Measurements from ENCODE around the gene GPC1.

Gene GPC1

DNA sequence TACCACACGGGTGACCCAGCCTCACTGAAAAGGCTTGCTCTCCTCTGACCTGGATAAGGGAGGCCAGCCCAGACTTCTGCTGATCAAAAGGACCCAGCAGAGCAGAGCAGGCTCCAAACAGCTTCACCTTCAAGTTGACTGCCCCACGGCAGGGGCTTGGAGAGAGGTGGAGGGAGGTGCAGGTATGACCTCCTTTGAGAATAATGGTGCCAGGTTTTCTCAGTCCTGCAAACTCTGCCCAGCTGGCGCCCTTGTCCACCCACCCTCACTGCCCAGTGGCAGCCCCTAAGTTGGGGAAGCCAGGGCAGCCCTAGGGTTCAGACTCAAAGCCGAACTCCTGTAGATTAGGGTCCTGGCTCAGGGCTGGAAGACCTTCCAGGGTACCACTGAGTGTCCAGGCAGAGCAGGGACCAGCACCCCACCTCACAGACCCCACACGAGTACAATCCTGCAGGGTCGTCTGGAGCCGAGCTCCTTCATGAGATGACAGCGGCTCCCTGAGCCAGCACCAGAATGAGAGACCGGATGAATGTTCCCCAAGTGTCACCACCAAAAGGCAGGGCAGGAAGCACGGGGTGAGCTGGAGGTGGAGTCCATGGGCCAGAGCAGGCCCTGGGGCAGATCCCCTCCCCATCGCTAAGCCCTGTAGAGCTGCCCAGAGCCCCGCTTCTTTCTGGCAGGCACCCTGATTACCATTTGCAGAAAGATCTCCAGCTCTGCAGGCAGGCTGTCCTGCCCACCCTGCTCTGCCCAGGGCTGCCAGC, 3.6 kb upstream of the GPC1 start:
- DNase-seq, result peak; percentile 1

DNA sequence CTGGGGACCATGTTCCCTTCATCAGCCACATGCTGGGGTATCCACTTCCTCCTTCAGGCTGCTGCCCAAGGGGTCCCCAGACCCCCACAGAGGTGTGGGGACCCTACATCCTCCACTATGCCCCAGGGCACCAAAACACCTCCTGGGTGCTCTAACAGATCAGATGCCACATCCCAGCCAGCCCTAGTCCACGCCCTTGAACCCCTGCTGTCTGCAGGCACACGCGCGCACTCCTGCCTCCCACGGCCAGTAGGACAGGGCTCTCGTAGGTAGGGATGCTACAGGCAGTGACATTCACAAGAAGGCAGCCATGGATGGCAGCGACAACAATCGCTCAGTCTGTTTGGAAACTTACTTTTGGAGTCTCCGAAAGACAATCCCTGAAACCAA, 3.0 kb upstream of the GPC1 start:
- no peak for DNase-seq

DNA sequence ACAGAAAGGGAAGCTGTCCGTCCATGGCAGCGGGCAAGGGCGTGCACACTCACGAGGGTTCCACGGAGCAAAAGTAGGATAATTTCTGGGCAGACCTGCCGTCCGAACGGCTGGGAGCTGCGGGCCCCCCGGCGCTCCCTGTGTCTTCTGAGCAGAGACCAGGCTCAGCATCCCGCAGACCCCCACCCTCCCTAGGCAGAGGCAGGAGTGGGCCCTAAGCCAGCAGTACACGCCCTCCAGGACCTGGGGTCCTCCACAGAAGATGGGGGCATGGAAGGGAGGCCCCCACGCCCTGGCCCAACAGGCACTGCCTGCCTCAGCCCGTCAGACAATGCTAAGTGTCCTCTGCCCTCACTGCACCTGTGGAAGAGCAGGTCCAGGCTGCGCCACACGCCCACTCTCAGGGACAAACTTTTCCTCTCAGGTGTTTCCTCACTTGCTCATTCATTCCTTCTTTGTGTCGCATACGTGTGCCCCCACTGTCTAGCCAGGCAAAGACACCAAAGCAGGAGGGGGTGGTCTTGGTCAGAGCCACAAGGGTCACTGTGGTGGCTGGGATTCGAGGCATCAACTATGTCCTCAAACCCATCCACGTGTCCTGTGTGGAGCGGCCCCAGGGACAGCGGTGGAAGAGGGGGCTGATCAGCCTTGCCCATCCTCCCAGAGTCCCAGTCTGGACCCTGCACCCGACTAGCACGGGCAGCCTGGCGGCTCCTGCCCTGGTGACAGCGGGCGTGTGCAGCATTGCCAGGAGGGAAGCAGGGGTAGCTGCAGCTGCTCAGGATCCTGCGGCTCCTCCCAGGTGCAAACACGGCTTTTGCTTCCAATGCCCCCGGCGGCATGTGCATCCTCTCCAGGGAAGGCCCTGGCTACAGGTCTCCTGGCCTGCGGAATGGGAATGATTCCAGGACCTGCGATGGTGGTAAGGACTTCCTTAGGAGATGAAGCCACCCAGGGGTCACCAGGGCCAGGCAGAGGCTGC, 2.4 kb upstream of the GPC1 start:
- no peak for DNase-seq

DNA sequence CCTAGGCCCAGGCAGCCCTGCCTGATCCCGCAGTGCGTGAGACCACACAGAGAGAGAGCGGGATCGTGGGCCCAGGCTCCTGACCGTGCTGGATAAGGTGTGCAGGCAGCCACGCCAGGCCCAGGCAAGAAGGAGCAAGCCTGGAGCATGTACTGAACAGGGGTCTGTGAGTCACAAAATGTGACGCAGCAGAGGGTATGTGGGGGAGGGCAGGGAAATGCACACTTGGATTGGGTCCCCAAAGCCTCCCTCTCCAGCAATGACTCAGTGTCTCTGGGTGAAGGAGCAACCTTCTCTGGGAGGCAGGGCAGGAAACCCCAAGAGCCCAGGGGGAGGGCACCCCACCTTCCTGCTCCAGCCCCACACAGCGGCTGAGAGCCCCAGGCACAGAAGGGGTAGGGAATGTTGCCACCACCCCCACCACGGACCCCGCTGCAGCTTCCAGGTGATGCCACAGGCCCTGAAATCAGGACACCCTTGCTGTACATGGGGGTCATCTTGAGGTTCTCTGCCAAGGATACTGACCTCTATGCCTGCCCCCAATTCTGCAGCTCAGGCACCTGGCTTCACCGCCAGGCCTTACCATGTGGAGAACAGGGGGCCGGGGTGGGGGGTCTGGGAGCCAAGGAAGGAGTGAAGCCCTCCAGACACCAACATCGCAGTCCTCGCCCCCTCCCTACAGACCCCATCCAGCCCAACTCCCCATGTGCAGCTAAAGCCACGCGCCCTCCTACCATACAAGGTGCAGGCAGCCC, 1.3 kb upstream of the GPC1 start:
- DNase-seq, result no peak

DNA sequence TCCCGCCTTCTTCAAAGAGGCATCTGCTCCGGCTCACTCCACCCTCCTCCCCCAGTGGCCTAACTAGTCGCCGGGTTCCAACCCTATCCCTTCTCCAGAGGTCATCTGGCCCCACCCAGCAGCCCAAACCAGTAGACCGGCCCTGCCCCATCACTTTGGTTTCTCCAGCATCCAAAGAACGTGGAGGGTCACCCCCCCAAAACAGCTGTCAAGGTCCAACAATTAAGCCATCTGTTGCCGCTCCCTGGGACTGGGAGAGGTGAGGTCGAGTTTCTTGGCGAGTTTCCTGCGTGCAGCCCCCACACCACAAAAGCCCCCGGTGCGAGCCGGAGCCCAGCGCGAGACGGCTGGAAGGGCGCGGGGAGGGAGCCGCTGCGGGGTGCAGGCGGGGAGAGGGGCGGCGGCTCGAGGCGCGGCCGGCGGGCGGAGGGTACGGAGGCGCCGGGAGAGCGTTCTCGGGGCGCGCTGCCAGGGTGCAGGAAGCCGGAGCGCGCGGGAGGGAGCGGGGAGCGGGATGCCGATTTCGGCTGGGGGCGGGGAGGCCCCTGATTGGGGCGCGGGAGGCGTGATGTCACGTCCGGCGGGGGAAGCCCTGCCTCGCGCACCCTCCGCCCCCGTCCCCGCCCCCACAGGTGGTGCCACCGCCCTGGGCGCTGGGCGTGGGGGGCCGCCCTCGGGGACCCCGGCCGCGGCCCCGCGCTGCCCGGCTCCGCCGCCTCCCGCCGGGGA, 571 bp upstream of the GPC1 start:
- DNase-seq, result peak; percentile 80

DNA sequence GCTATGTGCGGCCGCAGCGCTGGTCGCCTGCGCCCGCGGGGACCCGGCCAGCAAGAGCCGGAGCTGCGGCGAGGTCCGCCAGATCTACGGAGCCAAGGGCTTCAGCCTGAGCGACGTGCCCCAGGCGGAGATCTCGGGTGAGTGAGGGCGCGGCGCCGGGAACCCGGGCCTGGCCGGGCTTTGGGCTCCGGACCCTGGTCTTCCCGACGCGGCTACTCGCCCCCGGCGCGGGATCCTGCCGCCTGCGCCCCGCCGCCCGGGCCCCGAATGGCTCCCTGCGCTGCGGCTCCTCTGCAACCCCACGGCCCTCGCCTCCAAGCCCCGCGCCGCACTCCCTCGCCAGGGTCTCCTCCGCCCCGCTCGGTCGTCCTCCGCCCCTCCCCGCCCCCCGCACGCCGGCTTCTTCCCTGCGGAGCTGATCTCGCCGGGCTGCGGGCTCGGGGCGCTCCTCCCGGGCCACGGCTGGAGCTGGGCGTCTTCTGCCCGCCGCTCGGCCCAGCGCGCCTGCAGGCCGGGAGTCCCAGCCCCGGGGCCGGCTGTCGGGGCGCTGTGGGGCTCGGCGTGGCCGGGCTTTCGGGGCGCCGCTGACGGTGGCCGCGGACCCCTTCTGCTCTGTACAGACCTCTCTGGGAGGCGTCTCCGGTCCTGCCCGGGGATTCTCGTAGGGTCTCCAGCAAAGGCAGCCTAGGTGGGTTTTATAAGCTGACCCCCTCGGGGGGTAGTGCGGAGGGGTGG, 652 bp downstream of the GPC1 start:
- DNase-seq, result no peak

DNA sequence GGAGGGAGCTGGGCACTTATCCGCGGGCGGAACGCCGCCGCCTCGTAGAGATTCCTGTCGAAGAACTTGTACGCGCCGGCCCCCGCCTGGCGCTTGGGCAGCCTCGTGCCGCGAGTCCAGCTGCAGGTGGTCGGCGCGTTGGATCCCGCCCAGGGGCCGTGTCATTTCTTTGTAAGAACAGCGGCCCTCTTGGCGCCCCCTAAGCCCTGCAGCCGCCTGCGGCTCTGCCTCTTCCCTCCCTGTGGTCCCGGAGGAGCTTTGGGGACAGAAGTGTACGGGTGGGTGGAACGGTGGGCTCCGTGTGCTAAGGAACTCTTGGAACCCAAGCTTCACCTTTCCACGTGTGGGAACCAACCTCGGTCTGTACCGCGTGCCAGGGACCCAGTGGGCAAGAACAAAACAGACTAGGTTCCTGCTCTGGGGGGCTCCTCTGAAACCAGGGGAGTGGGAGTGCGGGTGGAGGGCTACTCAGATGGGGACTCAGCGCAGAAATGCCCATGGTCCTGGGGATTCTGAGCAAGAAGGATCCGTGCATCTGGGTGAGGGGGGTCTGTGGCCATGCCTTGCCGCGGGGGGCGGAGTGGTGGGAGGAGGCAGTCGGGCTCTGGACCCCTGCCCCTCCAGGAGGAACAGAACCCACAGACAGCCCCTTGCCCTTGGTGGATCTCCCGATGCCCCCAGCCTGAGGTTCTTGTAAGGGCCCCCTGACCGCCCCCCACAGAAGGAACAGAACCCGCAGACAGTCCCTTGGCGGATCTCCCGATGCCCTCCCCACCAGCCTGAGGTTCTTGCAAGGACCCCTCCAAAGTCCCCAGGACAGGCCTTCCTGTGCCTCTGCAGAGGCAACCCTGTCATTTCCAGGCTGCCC, 1.5 kb downstream of the GPC1 start:
- DNase-seq, result no peak

DNA sequence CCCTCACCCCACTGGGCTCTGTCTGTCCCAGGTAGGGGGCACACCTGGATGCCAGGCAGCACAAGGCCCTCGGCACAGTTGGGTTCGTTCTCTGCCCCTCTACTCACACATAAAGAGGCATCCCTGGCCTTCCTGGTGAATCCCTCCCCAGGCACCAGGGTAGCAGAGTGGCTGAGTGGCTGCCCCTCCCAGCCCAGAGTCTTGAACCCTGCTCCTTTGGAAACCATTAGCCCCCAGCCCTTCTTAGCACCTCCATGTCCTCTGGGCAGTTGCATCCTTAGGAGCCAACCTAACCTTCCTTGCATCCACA, 2.0 kb downstream of the GPC1 start:
- no peak for DNase-seq

DNA sequence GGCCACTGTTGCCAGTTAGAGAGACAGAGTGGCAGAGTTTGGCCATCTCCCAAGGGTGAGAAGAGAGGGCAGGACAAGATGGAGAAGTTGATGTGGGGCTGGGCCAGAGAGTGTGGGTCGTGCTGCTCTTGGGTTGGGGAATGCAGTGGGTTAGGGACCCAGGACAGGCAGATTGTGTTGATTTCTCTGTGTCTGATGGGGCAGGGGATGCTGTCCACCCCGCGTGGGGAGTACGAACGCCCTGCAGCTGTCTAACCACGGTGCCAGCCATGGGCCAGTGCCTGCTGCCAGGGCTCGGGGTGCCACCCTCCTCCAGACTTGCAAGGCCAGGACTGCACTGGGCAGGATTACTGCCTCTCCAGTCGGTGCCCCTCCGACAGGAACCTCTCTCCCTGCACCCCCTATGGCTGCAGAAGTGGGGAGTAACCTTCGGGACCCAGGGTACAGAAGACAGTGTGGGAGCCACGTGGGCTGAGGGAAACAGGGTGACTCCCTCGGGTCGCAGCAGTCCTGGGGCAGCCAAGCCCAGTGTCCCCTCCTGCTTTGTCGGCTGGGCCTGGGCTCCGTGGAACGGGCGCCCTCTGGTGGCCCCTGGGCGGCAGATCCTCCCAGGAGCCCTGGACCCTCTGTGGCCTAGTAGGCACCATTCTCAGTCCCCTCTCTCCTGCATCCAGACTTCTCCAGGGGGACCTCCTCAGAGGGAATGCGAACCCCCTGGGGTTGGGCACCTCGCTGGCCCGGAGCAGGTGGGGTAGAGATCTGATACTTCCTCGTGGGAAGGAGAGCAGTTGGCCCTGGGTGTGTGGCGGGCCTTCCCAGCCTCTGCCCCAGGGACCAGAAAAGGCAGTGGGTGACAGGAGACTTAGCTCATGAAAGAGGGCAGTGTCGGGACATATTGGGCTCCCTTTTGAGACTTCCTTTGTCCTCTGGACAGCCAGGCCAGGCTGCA, 2.7 kb downstream of the GPC1 start:
- peak; percentile 53 for DNase-seq

DNA sequence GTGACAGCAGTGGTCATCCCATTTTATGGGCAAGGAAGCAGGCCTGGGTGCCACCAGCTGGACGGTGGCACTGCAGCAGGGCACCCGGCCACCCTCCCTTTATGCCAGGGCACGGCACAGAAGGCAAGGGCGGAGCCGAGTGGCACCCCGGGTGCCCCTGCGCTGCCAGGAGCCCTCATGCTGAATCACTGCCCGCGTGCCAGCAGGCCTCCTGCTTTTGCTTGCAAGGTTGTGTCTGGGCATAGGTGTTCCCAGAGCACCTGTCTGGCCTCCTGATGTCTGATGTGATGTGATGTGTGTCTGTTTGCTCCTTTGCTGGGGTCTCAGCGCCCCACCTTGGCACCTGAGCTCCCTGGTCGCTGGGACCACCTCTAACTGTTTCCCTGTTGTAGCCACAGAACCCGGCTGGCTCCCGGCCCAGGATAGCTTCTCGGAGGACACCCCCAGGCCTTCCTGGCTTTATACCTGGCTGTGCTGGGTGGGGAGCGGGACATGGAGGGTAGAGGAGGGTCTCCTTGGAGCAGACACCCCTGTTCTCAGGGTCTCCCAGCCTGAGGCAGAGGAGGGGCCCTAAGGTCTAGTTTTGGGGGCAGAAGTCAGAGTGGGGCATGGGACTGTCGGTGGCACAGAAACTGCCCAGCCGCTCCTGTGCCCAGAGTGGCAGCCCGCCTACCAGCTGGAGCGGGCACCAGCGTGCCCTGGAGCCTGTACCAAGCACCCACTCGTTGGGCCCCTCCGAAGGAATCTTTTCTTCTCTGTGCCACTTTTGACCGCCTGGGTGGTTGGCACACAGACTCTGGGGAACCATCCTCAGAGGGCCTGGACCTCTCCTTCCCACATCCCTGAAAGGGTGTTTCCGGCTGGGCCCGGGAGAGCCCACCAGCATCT, 3.6 kb downstream of the GPC1 start:
- DNase-seq, result no peak

DNA sequence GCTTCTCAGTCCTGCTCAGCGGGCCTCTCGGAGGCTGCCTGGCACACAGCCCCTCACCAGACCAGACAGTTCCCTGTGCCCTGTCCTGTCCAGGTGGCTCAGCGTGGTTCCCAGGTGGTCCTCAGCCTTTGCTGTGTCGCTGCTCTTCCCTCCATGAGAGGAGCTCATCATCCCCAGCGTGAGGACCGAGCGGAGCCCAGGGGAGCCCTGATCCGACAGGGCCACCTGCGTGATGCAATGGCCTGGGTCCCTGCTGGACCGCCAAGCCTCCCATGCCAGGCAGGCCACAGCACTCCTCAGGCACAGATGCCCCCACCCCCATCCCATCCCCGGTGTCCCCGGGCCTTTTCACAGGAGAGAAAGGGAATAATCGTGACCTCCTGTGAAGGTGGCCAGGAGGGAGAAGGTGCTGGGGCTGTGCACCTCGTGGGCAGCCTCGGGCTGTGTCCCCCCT, 4.3 kb downstream of the GPC1 start:
- no peak for DNase-seq

DNA sequence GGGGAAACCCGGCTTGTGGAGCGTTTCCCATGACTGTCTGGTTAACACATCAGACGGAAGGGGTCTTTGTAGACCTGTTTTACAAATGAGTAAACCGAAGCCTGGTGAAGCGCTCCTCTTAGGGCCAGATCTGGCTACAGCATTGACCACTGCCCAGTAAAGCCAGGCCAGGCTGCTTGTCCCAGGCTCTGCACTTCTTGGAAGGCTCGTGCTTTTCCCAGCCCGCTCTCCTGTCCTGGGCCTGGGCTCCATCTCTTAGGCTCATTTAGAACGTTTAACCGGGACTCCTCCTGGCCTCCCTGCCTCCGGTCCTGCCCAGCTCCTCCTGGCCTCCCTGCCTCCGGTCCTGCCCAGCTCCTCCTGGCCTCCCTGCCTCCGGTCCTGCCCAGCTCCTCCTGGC, 4.8 kb downstream of the GPC1 start:
- DNase-seq, result no peak

DNA sequence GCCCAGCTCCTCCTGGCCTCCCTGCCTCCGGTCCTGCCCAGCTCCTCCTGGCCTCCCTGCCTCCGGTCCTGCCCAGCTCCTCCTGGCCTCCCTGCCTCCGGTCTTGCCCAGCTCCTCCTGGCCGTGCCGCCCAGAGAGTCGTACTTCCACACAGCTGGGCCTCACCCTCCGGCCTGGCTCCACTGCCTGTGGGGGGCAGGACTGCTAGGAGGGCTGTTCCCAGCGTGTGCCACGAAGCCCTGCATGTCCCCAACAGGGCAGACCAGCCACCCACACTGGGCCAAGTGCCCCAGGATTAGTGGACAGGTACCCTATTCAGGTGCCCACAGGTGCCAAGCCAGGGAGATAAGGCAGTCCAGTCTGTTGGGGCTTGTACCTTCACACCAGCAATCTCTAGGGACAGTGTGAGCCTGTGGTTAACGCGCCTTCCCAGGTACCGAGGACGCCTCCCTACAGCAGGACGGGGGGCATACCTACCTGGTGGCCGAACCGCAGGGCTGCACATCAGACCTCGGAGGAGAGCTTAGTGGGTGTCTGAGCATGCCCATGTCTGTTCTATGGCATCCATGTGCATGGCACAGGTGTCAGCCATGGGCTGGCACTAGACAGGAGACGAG, 5.3 kb downstream of the GPC1 start:
- no peak for DNase-seq

DNA sequence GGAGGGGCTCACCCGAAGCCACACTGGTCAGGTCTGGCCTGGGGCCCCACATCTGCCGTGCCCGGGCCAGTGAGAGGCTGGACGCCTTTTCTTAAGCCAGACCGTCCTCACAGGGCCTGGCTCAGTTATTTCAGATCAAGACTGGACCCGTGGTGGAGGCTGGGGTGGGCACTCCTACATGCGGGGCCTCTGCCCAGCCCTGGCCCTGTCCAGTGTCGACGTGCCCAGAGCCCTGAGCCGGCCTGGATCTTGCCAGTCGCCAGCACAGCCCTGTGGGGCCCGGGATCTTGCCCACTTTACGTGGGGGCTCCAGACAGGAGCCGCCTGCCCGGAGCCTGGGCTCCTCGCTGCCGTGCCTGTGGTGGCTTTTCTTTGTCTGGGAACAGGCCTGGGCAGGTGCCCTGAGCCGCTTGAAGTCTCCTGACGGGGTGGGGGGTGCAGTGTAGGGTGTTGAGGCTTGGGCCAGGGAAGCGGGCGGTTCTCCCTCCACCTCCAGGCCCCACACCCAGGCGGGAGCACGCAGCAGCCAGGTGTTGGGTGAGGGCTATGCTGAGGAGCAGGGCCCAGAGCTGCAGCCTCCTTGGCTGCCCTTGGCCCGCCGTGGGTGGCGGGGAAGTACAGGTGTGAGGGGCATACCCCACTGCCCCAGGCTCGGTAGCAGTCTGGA, 6.0 kb downstream of the GPC1 start:
- DNase-seq, result no peak

DNA sequence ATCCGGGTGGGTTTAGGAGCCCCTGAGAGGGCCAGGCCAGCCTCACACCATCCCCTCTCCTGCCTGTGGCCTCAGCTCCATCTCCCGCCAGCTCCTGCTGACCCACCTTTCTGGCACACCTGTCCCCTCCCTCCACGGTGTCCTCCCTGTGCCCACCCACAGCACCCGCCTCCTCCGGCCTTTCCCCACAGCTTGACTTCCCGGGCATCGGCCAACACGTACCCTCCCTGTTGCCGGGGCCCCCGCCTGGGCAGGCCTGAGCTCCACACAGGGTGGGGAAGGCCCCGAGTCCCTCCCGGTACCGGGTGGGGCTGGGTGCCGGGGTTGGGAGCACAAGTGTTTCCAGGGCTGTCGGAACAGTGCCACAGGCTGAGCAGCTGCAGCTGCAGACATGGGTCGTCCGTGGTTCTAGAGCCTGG, 6.5 kb downstream of the GPC1 start:
- DNase-seq, result no peak

DNA sequence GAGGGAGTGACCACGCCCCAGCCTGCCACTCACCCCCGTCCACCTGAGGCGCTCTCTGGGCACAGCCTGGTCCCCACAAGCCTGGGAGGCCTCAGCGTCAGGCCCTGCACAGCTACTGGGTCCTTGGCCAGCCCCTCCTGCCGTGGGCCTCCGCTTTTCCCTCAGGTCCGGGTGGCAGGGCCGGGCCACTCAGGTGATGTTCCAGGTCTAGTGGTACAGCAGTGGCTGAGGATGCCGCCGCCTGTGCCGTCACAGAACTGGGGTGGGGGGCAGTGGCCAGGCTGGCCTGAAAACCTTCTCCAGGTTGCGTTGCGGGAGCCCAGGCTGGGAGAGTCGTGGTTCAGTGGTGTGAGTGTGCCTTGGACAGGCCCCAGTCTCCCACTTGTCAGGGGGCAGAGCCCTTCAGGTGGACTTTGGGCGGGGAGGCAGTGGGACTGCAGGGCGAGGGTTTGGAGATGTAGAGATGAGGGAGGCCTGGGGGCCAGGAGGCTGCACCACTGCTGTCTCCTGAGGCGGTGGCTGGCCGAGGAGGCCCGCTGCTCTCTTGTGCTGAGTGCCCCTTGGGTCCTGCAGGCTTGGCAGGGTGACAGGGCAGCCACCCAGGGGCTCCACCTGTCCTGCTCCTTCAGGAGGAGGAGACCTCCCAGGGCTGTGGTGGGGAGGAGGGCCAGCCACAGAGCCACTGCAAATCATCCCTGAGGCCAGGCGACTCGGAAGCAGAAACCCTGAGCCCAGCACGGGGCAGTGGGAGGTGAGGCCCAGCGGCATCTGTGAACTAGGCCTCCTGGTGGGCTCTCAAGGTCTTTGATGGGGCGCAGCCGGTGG, 7.6 kb downstream of the GPC1 start:
- DNase-seq, result no peak

DNA sequence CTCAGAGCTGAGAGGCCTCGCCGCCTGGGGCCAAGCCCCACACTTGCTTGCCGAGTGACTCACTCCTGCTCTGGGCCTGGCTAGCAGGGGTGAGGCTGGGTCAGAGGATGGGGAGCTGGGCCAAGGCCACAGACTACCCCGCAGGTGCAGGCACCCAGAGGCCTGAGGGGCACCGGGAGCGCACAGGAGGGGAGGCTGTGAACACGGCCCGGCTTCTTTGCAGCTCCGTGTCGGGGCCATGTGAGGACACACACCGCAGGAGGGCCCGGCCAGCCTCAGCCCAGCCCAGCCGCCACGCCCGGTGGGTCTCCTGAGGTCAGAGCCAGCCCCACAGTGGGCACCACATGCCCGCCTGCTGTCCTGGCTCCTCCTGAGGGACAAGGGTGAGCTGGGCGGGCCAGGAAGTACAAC, 8.4 kb downstream of the GPC1 start:
- no peak for DNase-seq
